DND-41 (cell line): ENCODE results near the gene PLCB3.

Experiments
- ATAC-seq: fragments of 200-7000 bp; cut with Tn5 transposase; 3 replicates; pipeline ENCODE4 v1.9.1; 2021; ENCODE audit warnings: low read depth; ENCODE audit not compliant: insufficient read depth
- DNase-seq: peaks from one replicate; pipeline ENCODE4 v3.0.0-alpha.2; 2020
- H2AFZ ChIP-seq: 2 replicates; pipeline ENCODE4 v1.6.0; 2012; ENCODE audit warnings: low read depth, low read length
- H3K27ac ChIP-seq: 2 replicates; pipeline ENCODE4 v1.5.1; 2012; ENCODE audit warnings: low read length, inconsistent platforms
- H3K27me3 ChIP-seq: fragments of 200-600 bp; sonication (generic); 2 replicates; pipeline ENCODE4 v1.6.0; 2012; ENCODE audit warnings: low read length, mild to moderate bottlenecking, inconsistent platforms; ENCODE audit not compliant: insufficient read depth, poor library complexity
- H3K36me3 ChIP-seq: 2 replicates; pipeline ENCODE4 v1.5.1; 2012; ENCODE audit warnings: low read length, inconsistent platforms; ENCODE audit not compliant: insufficient read depth
- H3K4me1 ChIP-seq: 2 replicates; pipeline ENCODE4 v1.5.1; 2012; ENCODE audit warnings: mild to moderate bottlenecking, low read length; ENCODE audit not compliant: insufficient read depth
- H3K4me2 ChIP-seq: 2 replicates; pipeline ENCODE4 v1.6.0; 2012; ENCODE audit warnings: mild to moderate bottlenecking, moderate library complexity, low read length, inconsistent platforms; ENCODE audit not compliant: insufficient read depth
- H3K4me3 ChIP-seq, 2 experiments: fragments of 200-600 bp in 1 of 2; shearing (Covaris generic) in 1 of 2; 2 replicates each; pipeline ENCODE4 v1.5.1; 2012 to 2016; ENCODE audit warnings: inconsistent platforms in 2 of 2, low read length in 2 of 2, mild to moderate bottlenecking in 2 of 2, low read depth in 1 of 2, moderate library complexity in 1 of 2
- H3K79me2 ChIP-seq: 2 replicates; pipeline ENCODE4 v1.6.0; 2012; ENCODE audit warnings: low read length, inconsistent platforms; ENCODE audit not compliant: insufficient read depth
- H3K9ac ChIP-seq: 2 replicates; pipeline ENCODE4 v1.6.0; 2012; ENCODE audit warnings: low read depth, mild to moderate bottlenecking, inconsistent platforms, low read length, moderate library complexity
- H3K9me3 ChIP-seq: 2 replicates; pipeline ENCODE4 v1.5.1; 2012; ENCODE audit warnings: low read length, moderate library complexity, mild to moderate bottlenecking, inconsistent platforms; ENCODE audit not compliant: insufficient read depth, severe bottlenecking
- H4K20me1 ChIP-seq: 2 replicates; pipeline ENCODE4 v1.6.0; 2012; ENCODE audit warnings: low read length; ENCODE audit not compliant: insufficient read depth
- CTCF ChIP-seq: IDR thresholded peaks from 2 replicates; pipeline ENCODE4 v1.5.1; 2012; ENCODE audit warnings: borderline replicate concordance, low read length, moderate library complexity, mild to moderate bottlenecking; ENCODE audit not compliant: poor library complexity, severe bottlenecking; ENCODE audit errors: extremely low read depth
- EZH2 ChIP-seq: IDR thresholded peaks from 3 replicates; pipeline ENCODE4 v1.6.1; 2012; ENCODE audit warnings: borderline replicate concordance, low read depth, mild to moderate bottlenecking, moderate library complexity, low read length, inconsistent platforms; ENCODE audit not compliant: severe bottlenecking

The PLCB3 gene

GRCh38 chr11:64298966-64299846, 47.9 kb downstream of the PLCB3 start:
- H3K4me2 ChIP-seq: no peak overlapping the region
- no peaks in the 10 kb centered on the region for H3K9me3 ChIP-seq
- no peaks in the 10 kb centered on the region for H3K79me2 ChIP-seq
- peaks cover 16% of the 10 kb centered on the region for H3K27me3 ChIP-seq
- TF ChIP-seq EZH2: no peak
- no peak for TF ChIP-seq CTCF
- ATAC-seq (no peak), DNase-seq (no peak)
- H3K4me3 ChIP-seq: no peak overlapping the region
- H3K4me1 ChIP-seq: peaks cover 17% of the 10 kb centered on the region
- H3K36me3 ChIP-seq: no peaks in the 10 kb centered on the region
- no peak overlapping the region for H3K9ac ChIP-seq
- no peak overlapping the region for H2AFZ ChIP-seq
- 0 out of 2 replicates have a peak, but pooled peaks cover 7% of the 10 kb centered on the region for H4K20me1 ChIP-seq
- no peak overlapping the region for H3K27ac ChIP-seq

- Histone ChIP-seq H3K9ac (peak within 1 kb of the TSS; percentile 29), H4K20me1 (0 out of 2 replicates have a peak, but pooled peaks cover 7% of the 10 kb centered on the region), H3K79me2 (no peaks in the 10 kb centered on the region), H2AFZ (peak within 1 kb of the TSS; percentile 64), H3K36me3 (no peaks in the 10 kb centered on the region), H3K4me1 (peaks cover 23% of the 10 kb centered on the region), H3K9me3 (no peaks in the 10 kb centered on the region), H3K4me2 (peak within 1 kb of the TSS; percentile 61), H3K4me3 (peak within 1 kb of the TSS in 1 of 2 experiments; percentile 50; a peak in 2 of 4 replicates), H3K27me3 (peaks cover 16% of the 10 kb centered on the region), H3K27ac (no peak within 1 kb of the TSS)
- DNase-seq: no peak
- TF ChIP-seq EZH2 (no peak), CTCF (no peak)
- ATAC-seq: no peak
Observed at GRCh38 chr11:64299847-64300648, 48.7 kb downstream of the PLCB3 start, which contains the start of gene CATSPERZ. CATSPERZ (plus strand) TSS chr11:64300358; CDS start chr11:64300411, 53 bp downstream.

GRCh38 chr11:64303109-64304031, 52.0 kb downstream of the PLCB3 start:
- DNase-seq (no peak), ATAC-seq (no peak)
- Histone ChIP-seq H3K4me3 (peak overlapping the region in 1 of 2 experiments; percentile 78; a peak in 2 of 4 replicates), H3K9ac (peak overlapping the region; percentile 84), H3K36me3 (peaks cover 14% of the 10 kb centered on the region), H3K27ac (peak overlapping the region; percentile 95), H3K79me2 (peaks cover 26% of the 10 kb centered on the region), H3K4me2 (peak overlapping the region; percentile 93), H4K20me1 (peaks cover 23% of the 10 kb centered on the region), H3K27me3 (peaks cover 2% of the 10 kb centered on the region), H3K9me3 (no peaks in the 10 kb centered on the region), H3K4me1 (peaks cover 43% of the 10 kb centered on the region), H2AFZ (no peak overlapping the region)
- no peak for TF ChIP-seq EZH2
- no peak for TF ChIP-seq CTCF
